ENCODE data around the gene FAM47A. TPM values are rescaled to one million over a fixed set of nuclear protein-coding genes. Genes with fewer than 3 reads are reported as not detected.

FAM47A gene
- total RNA-seq (not detected), polyA plus RNA-seq (not detected)

DNA sequence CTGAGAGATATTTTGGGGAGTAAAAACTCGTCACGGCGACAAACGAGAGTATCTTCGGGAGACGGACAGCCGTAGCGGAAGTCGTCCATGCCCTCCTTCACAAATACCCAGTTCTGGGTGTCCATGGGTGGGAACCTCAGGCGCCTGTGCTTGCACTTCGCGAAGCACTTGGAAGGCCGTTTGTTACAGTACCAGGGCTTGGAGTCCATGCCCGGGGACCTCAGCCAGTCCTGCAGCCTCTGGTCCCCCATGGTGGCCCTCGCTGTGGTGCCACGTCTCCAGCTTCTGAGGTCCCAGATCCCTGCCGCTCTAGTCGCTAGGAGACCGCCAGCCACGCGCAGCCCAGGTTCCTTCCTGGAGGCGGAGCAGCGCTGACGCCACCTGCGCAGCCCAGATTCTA lies at the start of gene FAM47A:
FAM47A (minus strand) TSS at position 287 of the 400 bp plus-strand sequence; CDS start at position 251, 36 bp downstream.
- Histone ChIP-seq H3K36me3 (ENCODE audit: insufficient read depth, low read length) (no peaks in the 10 kb centered on the region), H3K27me3 (ENCODE audit: insufficient read depth, low read length, poor library complexity, severe bottlenecking) (no peaks in the 10 kb centered on the region), H3K4me1 (ENCODE audit: insufficient read depth, low read length) (no peaks in the 10 kb centered on the region), H3K27ac (ENCODE audit: low read depth, low read length) (no peak within 1 kb of the TSS), H3K9me3 (ENCODE audit: low read length) (no peaks in the 10 kb centered on the region), H3K4me3 (ENCODE audit: low read length) (no peak within 1 kb of the TSS)
- H3K4me1 Mint-ChIP-seq, result no peaks in the 10 kb centered on the region
- ChIA-PET CTCF (no interaction called here), POLR2A (no interaction called here)
- no peak within 1 kb of the TSS for H3K4me3 Mint-ChIP-seq
- H3K36me3 Mint-ChIP-seq, result no peaks in the 10 kb centered on the region
- peaks cover 0 to 2% of the 10 kb centered on the region in 2 donors for H3K27me3 Mint-ChIP-seq
- H3K27ac Mint-ChIP-seq, result no peak within 1 kb of the TSS
- peaks cover 0 to 12% (median 6%) of the 10 kb centered on the region in 5 donors for H3K9me3 Mint-ChIP-seq
- no peak for DNase-seq

DNA sequence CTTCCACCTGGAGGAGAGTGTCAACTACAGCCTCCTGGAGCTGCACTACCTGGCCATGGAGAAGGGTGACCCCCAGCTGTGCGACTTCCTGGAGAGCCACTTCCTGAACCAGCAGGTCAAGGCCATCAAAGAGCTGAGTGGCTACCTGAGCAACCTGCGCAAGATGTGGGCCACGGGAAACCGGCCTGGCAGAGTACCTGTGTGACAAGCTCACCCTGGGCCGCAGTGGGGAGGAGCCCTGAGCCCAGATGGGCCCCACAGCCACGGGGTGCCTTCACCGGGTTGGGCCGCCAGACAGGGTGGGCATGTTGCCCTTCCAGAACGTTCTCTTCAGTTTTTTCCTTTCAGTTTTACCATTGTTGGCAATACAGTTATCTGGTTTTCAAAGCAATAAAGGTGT lies 15.2 kb upstream of the FAM47A start:
- no peak overlapping the region for H3K4me3 ChIP-seq (ENCODE audit: low read length)
- Mint-ChIP-seq H3K36me3 (no peaks in the 10 kb centered on the region), H3K4me3 (no peak overlapping the region), H3K27me3 (no peaks in the 10 kb centered on the region), H3K27ac (no peak overlapping the region), H3K9me3 (peaks cover 0 to 7% (median 4%) of the 10 kb centered on the region in 5 donors), H3K4me1 (no peaks in the 10 kb centered on the region)
- no peaks in the 10 kb centered on the region for H3K9me3 ChIP-seq (ENCODE audit: low read length)
- ChIA-PET POLR2A (no interaction called here), CTCF (no interaction called here)
- H3K4me1 ChIP-seq (ENCODE audit: insufficient read depth, low read length), result no peaks in the 10 kb centered on the region
- H3K27me3 ChIP-seq (ENCODE audit: insufficient read depth, low read length, poor library complexity, severe bottlenecking), result no peaks in the 10 kb centered on the region
- no peak for DNase-seq
- no peak overlapping the region for H3K27ac ChIP-seq (ENCODE audit: low read depth, low read length)
- H3K36me3 ChIP-seq (ENCODE audit: insufficient read depth, low read length), result no peaks in the 10 kb centered on the region

DNA sequence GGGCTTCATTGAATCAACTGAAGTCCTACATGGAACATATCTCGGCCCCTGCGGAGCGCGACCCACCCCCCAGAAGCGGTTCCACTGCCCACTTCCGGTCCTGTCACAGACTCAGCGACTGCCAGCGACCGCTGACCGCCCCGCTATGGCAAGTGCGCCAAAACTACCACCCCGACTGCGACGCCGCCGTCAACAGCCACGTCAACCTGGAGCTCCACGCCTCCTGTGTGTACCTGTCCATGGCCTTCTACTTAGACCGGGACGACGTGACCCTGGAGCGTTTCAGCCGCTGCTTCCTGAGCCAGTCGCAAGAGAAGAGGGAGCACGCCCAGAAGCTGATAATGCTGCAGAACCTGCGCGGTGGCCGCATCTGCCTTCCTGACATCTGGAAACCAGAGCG lies 14.8 kb upstream of the FAM47A start:
- no peaks in the 10 kb centered on the region for H3K4me1 ChIP-seq (ENCODE audit: insufficient read depth, low read length)
- no peak overlapping the region for H3K27ac ChIP-seq (ENCODE audit: low read depth, low read length)
- H3K27me3 Mint-ChIP-seq, result no peaks in the 10 kb centered on the region
- no peak overlapping the region for H3K27ac Mint-ChIP-seq
- no peak for DNase-seq
- no peaks in the 10 kb centered on the region for H3K9me3 ChIP-seq (ENCODE audit: low read length)
- H3K27me3 ChIP-seq (ENCODE audit: insufficient read depth, low read length, poor library complexity, severe bottlenecking), result no peaks in the 10 kb centered on the region
- H3K4me3 Mint-ChIP-seq, result no peak overlapping the region
- no peaks in the 10 kb centered on the region for H3K36me3 ChIP-seq (ENCODE audit: insufficient read depth, low read length)
- no peaks in the 10 kb centered on the region for H3K36me3 Mint-ChIP-seq
- H3K9me3 Mint-ChIP-seq, result peaks cover 0 to 7% (median 4%) of the 10 kb centered on the region in 5 donors
- ChIA-PET CTCF (no interaction called here), POLR2A (no interaction called here)
- no peaks in the 10 kb centered on the region for H3K4me1 Mint-ChIP-seq
- no peak overlapping the region for H3K4me3 ChIP-seq (ENCODE audit: low read length)

DNA sequence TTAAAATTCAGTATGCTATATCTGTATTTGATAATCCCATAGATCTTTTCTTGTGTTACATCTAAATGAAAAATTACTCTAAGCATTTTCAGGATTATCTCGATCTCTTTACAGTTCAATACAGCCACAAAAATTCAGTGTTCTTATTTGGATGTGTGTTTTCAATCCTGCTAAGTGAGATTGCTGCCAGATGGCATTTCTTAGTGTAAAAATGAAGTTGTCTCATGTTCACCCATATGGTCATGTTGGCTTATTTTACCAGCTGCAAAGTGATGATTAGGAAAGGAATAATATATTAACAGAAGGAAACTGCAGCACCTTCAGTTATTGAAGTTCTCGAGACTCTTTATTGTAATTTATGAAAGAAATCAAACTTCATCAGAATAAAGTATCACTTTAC lies 12.1 kb upstream of the FAM47A start:
- CTCF ChIA-PET, result no interaction called here
- H3K27ac Mint-ChIP-seq, result no peak overlapping the region
- no peaks in the 10 kb centered on the region for H3K4me1 Mint-ChIP-seq

DNA sequence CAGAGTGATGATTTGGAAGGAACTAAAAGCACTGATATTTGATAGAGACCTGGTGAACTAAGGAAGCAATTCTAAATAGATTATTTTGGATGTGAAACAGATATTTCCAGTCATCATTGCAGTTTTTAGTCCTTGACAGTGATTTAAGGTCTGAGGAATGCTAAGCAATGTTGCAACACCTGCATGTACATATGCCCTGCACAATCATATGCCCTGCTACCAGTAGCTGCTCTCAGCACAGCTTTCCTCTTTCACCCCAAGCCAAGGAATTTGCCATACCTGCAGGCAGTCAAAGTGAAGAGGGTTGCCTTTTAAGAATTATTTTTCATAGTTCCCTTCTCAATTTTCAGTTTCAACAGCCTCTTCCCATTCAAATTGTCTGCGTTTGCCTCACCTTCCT lies 8.7 kb upstream of the FAM47A start:
- Mint-ChIP-seq H3K27me3 (no peaks in the 10 kb centered on the region), H3K4me1 (no peaks in the 10 kb centered on the region), H3K36me3 (no peaks in the 10 kb centered on the region), H3K9me3 (peaks cover 0 to 8% (median 5%) of the 10 kb centered on the region in 5 donors), H3K27ac (no peak overlapping the region), H3K4me3 (no peak overlapping the region)
- Histone ChIP-seq H3K27ac (ENCODE audit: low read depth, low read length) (no peak overlapping the region), H3K9me3 (ENCODE audit: low read length) (no peaks in the 10 kb centered on the region), H3K27me3 (ENCODE audit: insufficient read depth, low read length, poor library complexity, severe bottlenecking) (no peaks in the 10 kb centered on the region), H3K4me1 (ENCODE audit: insufficient read depth, low read length) (no peaks in the 10 kb centered on the region), H3K4me3 (ENCODE audit: low read length) (no peak overlapping the region), H3K36me3 (ENCODE audit: insufficient read depth, low read length) (no peaks in the 10 kb centered on the region)
- POLR2A ChIA-PET, result no interaction called here
- CTCF ChIA-PET, result no interaction called here
- DNase-seq, result no peak

More for the DNA sequence above, 12.1 kb upstream of the FAM47A start:
- Histone ChIP-seq H3K4me1 (ENCODE audit: insufficient read depth, low read length) (no peaks in the 10 kb centered on the region), H3K9me3 (ENCODE audit: low read length) (no peaks in the 10 kb centered on the region), H3K4me3 (ENCODE audit: low read length) (no peak overlapping the region), H3K36me3 (ENCODE audit: insufficient read depth, low read length) (no peaks in the 10 kb centered on the region), H3K27me3 (ENCODE audit: insufficient read depth, low read length, poor library complexity, severe bottlenecking) (no peaks in the 10 kb centered on the region), H3K27ac (ENCODE audit: low read depth, low read length) (no peak overlapping the region)
- H3K36me3 Mint-ChIP-seq, result no peaks in the 10 kb centered on the region
- DNase-seq, result no peak
- H3K27me3 Mint-ChIP-seq, result no peaks in the 10 kb centered on the region
- peaks cover 0 to 8% (median 5%) of the 10 kb centered on the region in 5 donors for H3K9me3 Mint-ChIP-seq
- no peak overlapping the region for H3K4me3 Mint-ChIP-seq
- POLR2A ChIA-PET, result no interaction called here

DNA sequence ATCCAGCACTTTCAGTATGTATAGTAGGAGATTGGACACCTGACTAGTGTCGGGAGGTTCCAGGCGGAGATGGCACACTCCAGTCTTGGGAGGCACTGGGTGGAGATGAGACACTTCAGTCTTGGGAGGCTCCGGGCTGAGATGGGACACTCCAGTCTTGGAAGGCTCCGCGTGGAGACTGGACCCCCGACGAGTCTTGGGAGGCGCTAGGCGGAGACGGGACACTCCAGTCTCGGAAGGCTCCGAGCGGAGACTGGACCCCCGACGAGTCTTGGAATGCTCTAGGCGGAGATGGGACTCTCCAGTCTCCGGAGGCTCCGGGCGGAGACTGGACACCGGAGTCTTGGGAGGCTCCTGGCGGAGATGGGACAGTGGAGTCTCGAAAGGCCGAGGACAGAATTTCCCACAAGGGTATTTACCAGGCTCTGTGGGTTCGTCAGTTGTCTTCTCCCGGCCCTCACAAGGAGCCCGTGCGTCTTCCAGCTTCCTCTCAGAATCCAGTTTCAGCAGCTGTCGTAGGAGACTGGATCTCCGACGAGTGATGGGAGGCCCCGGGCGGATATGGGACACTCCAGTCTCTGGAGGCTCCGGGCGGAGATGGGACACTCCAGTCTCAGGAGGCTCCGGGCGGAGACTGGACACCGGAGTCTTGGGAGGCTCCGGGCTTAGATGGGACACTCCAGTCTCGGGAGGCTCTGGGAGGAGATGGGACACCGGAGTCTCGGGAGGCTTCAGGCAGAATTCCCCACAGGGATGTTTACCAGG lies 952 bp downstream of the FAM47A start:
- Histone ChIP-seq H3K9me3 (ENCODE audit: low read length) (no peaks in the 10 kb centered on the region), H3K4me1 (ENCODE audit: insufficient read depth, low read length) (no peaks in the 10 kb centered on the region), H3K36me3 (ENCODE audit: insufficient read depth, low read length) (no peaks in the 10 kb centered on the region), H3K27ac (ENCODE audit: low read depth, low read length) (no peak overlapping the region), H3K4me3 (ENCODE audit: low read length) (no peak overlapping the region), H3K27me3 (ENCODE audit: insufficient read depth, low read length, poor library complexity, severe bottlenecking) (no peaks in the 10 kb centered on the region)
- Mint-ChIP-seq H3K27ac (no peak overlapping the region), H3K4me3 (no peak overlapping the region), H3K36me3 (no peaks in the 10 kb centered on the region), H3K4me1 (no peaks in the 10 kb centered on the region), H3K27me3 (peaks cover 0 to 2% of the 10 kb centered on the region in 2 donors), H3K9me3 (peaks cover 0 to 12% (median 4%) of the 10 kb centered on the region in 5 donors)
- CTCF ChIA-PET, result no interaction called here
- no peak for DNase-seq
- POLR2A ChIA-PET, result no interaction called here

DNA sequence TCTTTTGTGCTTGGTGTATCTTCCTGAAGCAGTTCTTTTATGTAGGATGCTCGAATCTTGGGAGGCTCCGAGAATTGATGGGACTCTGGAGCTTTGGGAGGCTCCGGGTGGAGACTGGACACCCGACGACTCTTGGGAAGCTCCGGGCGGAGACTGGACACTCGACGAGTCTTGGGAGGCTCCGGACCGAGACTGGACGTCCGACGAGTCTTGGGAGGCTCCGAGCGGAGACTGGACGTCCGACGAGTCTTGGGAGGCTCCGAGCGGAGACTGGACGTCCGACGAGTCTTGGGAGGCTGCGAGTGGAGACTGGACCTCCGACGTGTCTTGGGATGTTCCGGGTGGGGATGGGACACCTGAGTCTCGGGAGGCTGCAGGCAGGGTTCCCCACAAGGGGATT lies 1.6 kb downstream of the FAM47A start:
- no peaks in the 10 kb centered on the region for H3K36me3 Mint-ChIP-seq

DNA sequence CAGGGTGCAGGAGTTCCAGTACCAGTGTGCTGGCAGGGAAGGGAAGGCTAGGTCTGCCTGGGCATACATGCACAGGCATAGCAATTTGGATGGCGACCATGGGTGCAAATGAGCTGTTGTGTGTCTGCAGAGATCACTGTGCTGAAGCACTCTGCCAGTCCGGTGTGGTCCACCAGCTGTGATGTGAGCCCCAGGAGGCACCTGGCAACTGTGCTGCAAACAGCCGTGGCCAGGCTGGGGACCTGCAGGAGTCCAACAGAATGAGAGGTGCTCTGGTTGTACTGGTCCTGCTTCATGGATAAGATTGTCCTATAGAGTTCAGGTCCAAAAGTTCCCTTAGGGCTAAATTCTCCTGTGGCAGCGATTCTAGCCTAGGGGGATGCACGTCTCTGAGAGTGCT lies 6.1 kb downstream of the FAM47A start:
- ChIA-PET CTCF (no interaction called here), POLR2A (no interaction called here)
- H3K27me3 Mint-ChIP-seq, result peaks cover 0 to 7% of the 10 kb centered on the region in 2 donors
- H3K27ac ChIP-seq (ENCODE audit: low read depth, low read length), result no peak overlapping the region
- no peak overlapping the region for H3K4me3 Mint-ChIP-seq
- no peaks in the 10 kb centered on the region for H3K36me3 ChIP-seq (ENCODE audit: insufficient read depth, low read length)
- H3K27me3 ChIP-seq (ENCODE audit: insufficient read depth, low read length, poor library complexity, severe bottlenecking), result no peaks in the 10 kb centered on the region
- H3K27ac Mint-ChIP-seq, result no peak overlapping the region
- H3K9me3 Mint-ChIP-seq, result peaks cover 0 to 8% (median 6%) of the 10 kb centered on the region in 5 donors
- DNase-seq, result no peak
- no peaks in the 10 kb centered on the region for H3K9me3 ChIP-seq (ENCODE audit: low read length)
- no peaks in the 10 kb centered on the region for H3K4me1 Mint-ChIP-seq
- H3K36me3 Mint-ChIP-seq, result no peaks in the 10 kb centered on the region
- H3K4me3 ChIP-seq (ENCODE audit: low read length), result no peak overlapping the region
- no peaks in the 10 kb centered on the region for H3K4me1 ChIP-seq (ENCODE audit: insufficient read depth, low read length)

More for the DNA sequence above, 1.6 kb downstream of the FAM47A start:
- POLR2A ChIA-PET, result no interaction called here
- no peak overlapping the region for H3K4me3 Mint-ChIP-seq
- Histone ChIP-seq H3K27me3 (ENCODE audit: insufficient read depth, low read length, poor library complexity, severe bottlenecking) (no peaks in the 10 kb centered on the region), H3K4me3 (ENCODE audit: low read length) (no peak overlapping the region), H3K4me1 (ENCODE audit: insufficient read depth, low read length) (no peaks in the 10 kb centered on the region), H3K27ac (ENCODE audit: low read depth, low read length) (no peak overlapping the region), H3K36me3 (ENCODE audit: insufficient read depth, low read length) (no peaks in the 10 kb centered on the region), H3K9me3 (ENCODE audit: low read length) (no peaks in the 10 kb centered on the region)
- no peak overlapping the region for H3K27ac Mint-ChIP-seq
- CTCF ChIA-PET, result no interaction called here
- no peaks in the 10 kb centered on the region for H3K4me1 Mint-ChIP-seq
- peaks cover 0 to 6% of the 10 kb centered on the region in 2 donors for H3K27me3 Mint-ChIP-seq
- no peak for DNase-seq
- peaks cover 0 to 12% (median 4%) of the 10 kb centered on the region in 5 donors for H3K9me3 Mint-ChIP-seq
